OCI-LY7 (cell line): ENCODE measurements around the gene TBC1D20.

Experiments used
- CTCF ChIP-seq: fragments of 200-600 bp; sonication (generic); conservative IDR thresholded peaks from 2 replicates; pipeline ENCODE4 v1.5.1; 2014; ENCODE audit warnings: mild to moderate bottlenecking, antibody characterized with exemption, low read length, moderate library complexity, mixed read lengths
- EZH2phosphoT487 ChIP-seq: fragments of 200-600 bp; sonication (generic); IDR thresholded peaks from 2 replicates; pipeline ENCODE4 v1.6.1; 2018; ENCODE audit warnings: low read depth, borderline replicate concordance, mild to moderate bottlenecking, mixed run types, antibody characterized with exemption, low read length, moderate library complexity, mixed read lengths

DNA sequence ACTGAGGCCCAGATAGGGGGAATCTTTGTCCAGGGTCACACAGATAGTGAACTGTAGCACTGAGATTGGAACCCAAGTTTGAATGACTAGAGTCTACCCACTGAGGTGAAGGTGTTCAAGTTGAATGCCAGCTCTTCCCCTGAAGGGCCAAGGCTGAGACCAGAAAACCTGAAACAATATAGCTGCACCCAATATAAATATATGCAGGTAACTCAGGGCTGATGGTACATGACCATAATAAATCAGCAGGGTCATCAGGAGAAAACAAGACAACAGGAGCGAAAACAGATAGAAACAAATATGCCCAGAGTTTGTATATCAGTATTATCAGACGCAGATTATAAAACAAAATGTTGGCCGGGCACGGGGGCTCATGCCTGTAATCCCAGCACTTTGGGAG lies 58.2 kb downstream of the TBC1D20 start:
- TF ChIP-seq CTCF (no peak), EZH2phosphoT487 (no peak)
